ENCODE measurements around the gene AGAP3. TPM values are rescaled to one million over a fixed set of nuclear protein-coding genes. Genes with fewer than 3 reads are reported as not detected.

The AGAP3 gene
- total RNA-seq, 2 donors from 2014 or later, result 53.0 to 61.5 TPM

GRCh38 chr7:151116603-151117440 lies 30.5 kb downstream of the AGAP3 start:
- intact Hi-C loops (cut with DNase I), result no loop called here
- no peak for ATAC-seq
- DNase-seq, result no peak

GRCh38 chr7:151117565-151117964 lies 31.3 kb downstream of the AGAP3 start:
- intact Hi-C loops (cut with DNase I), result no loop called here
- DNase-seq (peak; percentile 21), ATAC-seq (no peak)

- intact Hi-C loops (cut with DNase I), result no loop called here
- ATAC-seq (no peak), DNase-seq (no peak)
These were observed 32.1 kb downstream of the AGAP3 start for GRCh38 chr7:151118108-151119054.

- intact Hi-C loops (cut with DNase I), result no loop called here
- DNase-seq, result no peak
- no peak for ATAC-seq
These were observed 32.8 kb downstream of the AGAP3 start for GRCh38 chr7:151119055-151119415.

GRCh38 chr7:151119902-151120301 lies 33.6 kb downstream of the AGAP3 start:
- intact Hi-C loops (cut with DNase I), result loop anchor here (2.0 to 5.0 kb wide), 2 partner anchors 52 to 189 kb away; no protein-coding TSS in a partner anchor
- no peak for ATAC-seq
- DNase-seq, result no peak

- DNase-seq, result no peak
- no peak for ATAC-seq
- intact Hi-C loops (cut with DNase I), result loop anchor here (2.0 to 5.0 kb wide), 2 partner anchors 51 to 188 kb away; no protein-coding TSS in a partner anchor
These were observed 34.6 kb downstream of the AGAP3 start for GRCh38 chr7:151120896-151121295.

GRCh38 chr7:151121380-151122170 lies 35.3 kb downstream of the AGAP3 start:
- intact Hi-C loops (cut with DNase I), result loop anchor here (2.0 to 5.0 kb wide), 2 partner anchors 51 to 187 kb away; no protein-coding TSS in a partner anchor
- ATAC-seq, result no peak
- peak; percentile 20 for DNase-seq

GRCh38 chr7:151122276-151122675 lies 36.0 kb downstream of the AGAP3 start:
- DNase-seq (no peak), ATAC-seq (no peak)
- intact Hi-C loops (cut with DNase I), result loop anchor here in 1 of 2 donors (5.0 kb wide), 1 partner anchor 50 kb away; no protein-coding TSS in a partner anchor

GRCh38 chr7:151122796-151123157 lies 36.5 kb downstream of the AGAP3 start:
- no peak for ATAC-seq
- no peak for DNase-seq
- intact Hi-C loops (cut with DNase I), result loop anchor here in 1 of 2 donors (5.0 kb wide), 1 partner anchor 50 kb away; no protein-coding TSS in a partner anchor

GRCh38 chr7:151123158-151123821 lies 37.0 kb downstream of the AGAP3 start:
- intact Hi-C loops (cut with DNase I), result loop anchor here in 1 of 2 donors (5.0 kb wide), 1 partner anchor 49 kb away; no protein-coding TSS in a partner anchor
- ATAC-seq (no peak), DNase-seq (no peak)

GRCh38 chr7:151123822-151124464 lies 37.7 kb downstream of the AGAP3 start:
- DNase-seq (peak; percentile 89), ATAC-seq (peak; percentile 77 to 80)
- intact Hi-C loops (cut with DNase I), result loop anchor here (1.0 to 5.0 kb wide), 3 partner anchors 48 to 179 kb away; no protein-coding TSS in a partner anchor

GRCh38 chr7:151124481-151124880 lies 38.2 kb downstream of the AGAP3 start:
- ATAC-seq, result no peak
- intact Hi-C loops (cut with DNase I), result loop anchor here (1.0 to 5.0 kb wide), 3 partner anchors 48 to 178 kb away; no protein-coding TSS in a partner anchor
- no peak for DNase-seq

- DNase-seq (no peak), ATAC-seq (no peak)
- intact Hi-C loops (cut with DNase I), result loop anchor here (1.0 to 5.0 kb wide), 4 partner anchors 47 to 178 kb away; no protein-coding TSS in a partner anchor
These were observed 38.7 kb downstream of the AGAP3 start for GRCh38 chr7:151124899-151125399.

GRCh38 chr7:151125470-151125845 lies 39.2 kb downstream of the AGAP3 start:
- peak; percentile 38 to 58 for ATAC-seq
- DNase-seq, result peak; percentile 58
- intact Hi-C loops (cut with DNase I), result loop anchor here (2.0 to 5.0 kb wide), 2 partner anchors 177 kb away; no protein-coding TSS in a partner anchor

- DNase-seq (no peak), ATAC-seq (peak; percentile 19 to 41)
- intact Hi-C loops (cut with DNase I), result loop anchor here (2.0 to 5.0 kb wide), 2 partner anchors 176 to 177 kb away; no protein-coding TSS in a partner anchor
These were observed 39.7 kb downstream of the AGAP3 start for GRCh38 chr7:151125846-151126481.

GRCh38 chr7:151126491-151127137 lies 40.3 kb downstream of the AGAP3 start:
- intact Hi-C loops (cut with DNase I), result loop anchor here in 1 of 2 donors (5.0 kb wide), 1 partner anchor 176 kb away; no protein-coding TSS in a partner anchor
- no peak for ATAC-seq
- no peak for DNase-seq

All from left cardiac atrium (tissue), 4 donors.